GM12892 (cell line): ENCODE measurements around the gene ETV4.

ENCODE experiments used
- POLR2A ChIP-seq: IDR thresholded peaks from 2 replicates; pipeline ENCODE4 v1.6.1; 2011; ENCODE audit warnings: low read depth, low read length, control low read depth
- POLR2AphosphoS5 ChIP-seq: IDR thresholded peaks from 2 replicates; pipeline ENCODE4 v1.6.1; 2011; ENCODE audit warnings: low read depth, low read length, control low read depth
- TAF1 ChIP-seq: IDR thresholded peaks from 2 replicates; pipeline ENCODE4 v1.6.1; 2011; ENCODE audit warnings: low read depth, mild to moderate bottlenecking, control low read depth, low read length, borderline replicate concordance

DNA sequence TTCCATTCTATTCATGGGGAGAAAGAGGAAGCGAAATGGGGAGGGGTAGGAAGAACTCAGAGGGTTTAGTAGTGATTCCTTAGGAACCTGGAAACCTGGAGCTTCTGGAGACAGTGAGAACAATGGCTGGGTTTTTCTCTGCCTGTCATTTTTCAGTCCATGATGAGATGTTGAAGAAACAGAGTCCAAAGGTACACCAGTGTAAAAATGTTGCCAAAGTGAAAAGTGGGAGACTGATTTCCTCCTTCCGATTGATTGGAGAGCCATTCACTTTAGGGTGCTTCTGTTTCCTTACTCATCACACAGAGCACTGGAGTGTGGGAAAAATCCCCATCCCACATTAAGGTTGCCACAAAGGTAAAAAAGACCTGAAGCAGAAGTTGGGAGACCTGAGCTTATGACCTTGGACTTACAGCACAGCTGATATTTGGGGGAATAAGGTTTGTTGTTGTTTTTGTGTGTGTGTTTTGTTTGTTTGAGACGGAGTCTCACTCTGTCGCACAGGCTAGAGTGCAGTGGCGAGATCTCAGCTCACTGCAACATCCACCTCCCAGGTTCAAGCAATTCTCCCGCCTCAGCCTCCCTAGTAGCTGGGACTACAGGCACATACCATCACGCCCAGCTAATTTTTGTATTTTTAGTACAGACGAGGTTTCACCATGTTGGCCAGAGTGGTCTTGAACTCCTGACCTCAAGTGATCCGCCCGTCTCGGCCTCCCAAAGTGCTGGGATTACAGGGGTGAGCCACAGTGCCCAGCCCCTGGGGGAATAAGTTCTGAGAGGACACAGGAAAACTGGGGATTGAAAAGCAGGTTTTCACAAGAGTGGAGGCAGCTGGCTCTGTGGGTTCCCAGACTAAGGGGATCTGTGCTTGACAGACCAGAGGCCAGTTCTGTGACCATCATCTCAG lies 63.8 kb downstream of the ETV4 start:
- TF ChIP-seq POLR2A (no peak), TAF1 (no peak), POLR2AphosphoS5 (no peak)
